Activated CD4-positive, alpha-beta T cell treated with anti-CD3 and anti-CD28 coated beads, Interleukin-2, amount 10 ng/mL, durations not matched to agents 7 days and 5 days (primary cell): ENCODE measurements around the gene MTF2. TPM values are rescaled to one million over a fixed set of nuclear protein-coding genes. Genes with fewer than 3 reads are reported as not detected.
"Not testable (repeated sequence)": the region's sequence is repeated elsewhere in the genome, so short reads cannot be mapped to it uniquely, and the experiment has no call there.

Source experiments
- CTCF ChIA-PET: fragments of 350-600 bp; sonication (Branson Sonifier 250); formaldehyde crosslinking; loops from one replicate; lab custom pipeline; 2021; ENCODE audit warnings: antibody characterized with exemption; lab: Charles Lee
- POLR2A ChIA-PET: fragments of 350-600 bp; sonication (Branson Sonifier 250); formaldehyde crosslinking; loops from one replicate; lab custom pipeline; 2021; ENCODE audit warnings: antibody characterized with exemption; lab: Charles Lee
- DNase-seq: peaks from one replicate; pipeline ENCODE4 v3.0.0-alpha.2; 2020
- H3K27ac Mint-ChIP-seq: one replicate; pipeline ENCODE4 v1.8.0; 2021; ENCODE audit warnings: mild to moderate bottlenecking, moderate library complexity, mixed read lengths
- H3K27me3 Mint-ChIP-seq: one replicate; pipeline ENCODE4 v1.8.0; 2021; ENCODE audit warnings: mixed read lengths
- H3K36me3 Mint-ChIP-seq: one replicate; pipeline ENCODE4 v1.8.0; 2021; ENCODE audit warnings: low read depth, mixed read lengths
- H3K4me1 Mint-ChIP-seq: one replicate; pipeline ENCODE4 v1.8.0; 2021; ENCODE audit warnings: mixed read lengths
- H3K4me3 Mint-ChIP-seq: one replicate; pipeline ENCODE4 v1.8.0; 2021; ENCODE audit warnings: mild to moderate bottlenecking, moderate library complexity, mixed read lengths
- H3K9me3 Mint-ChIP-seq: one replicate; pipeline ENCODE4 v1.8.0; 2021; ENCODE audit warnings: mixed read lengths
- total RNA-seq, 2 experiments: library from RNA; stranded (reverse); gene quantifications; one replicate each; pipeline ENCODE4 v1.2.3, GENCODE V29; 2021

Gene MTF2
- 10 to 100 TPM; 49.9 to 56.7 TPM for total RNA-seq

DNA sequence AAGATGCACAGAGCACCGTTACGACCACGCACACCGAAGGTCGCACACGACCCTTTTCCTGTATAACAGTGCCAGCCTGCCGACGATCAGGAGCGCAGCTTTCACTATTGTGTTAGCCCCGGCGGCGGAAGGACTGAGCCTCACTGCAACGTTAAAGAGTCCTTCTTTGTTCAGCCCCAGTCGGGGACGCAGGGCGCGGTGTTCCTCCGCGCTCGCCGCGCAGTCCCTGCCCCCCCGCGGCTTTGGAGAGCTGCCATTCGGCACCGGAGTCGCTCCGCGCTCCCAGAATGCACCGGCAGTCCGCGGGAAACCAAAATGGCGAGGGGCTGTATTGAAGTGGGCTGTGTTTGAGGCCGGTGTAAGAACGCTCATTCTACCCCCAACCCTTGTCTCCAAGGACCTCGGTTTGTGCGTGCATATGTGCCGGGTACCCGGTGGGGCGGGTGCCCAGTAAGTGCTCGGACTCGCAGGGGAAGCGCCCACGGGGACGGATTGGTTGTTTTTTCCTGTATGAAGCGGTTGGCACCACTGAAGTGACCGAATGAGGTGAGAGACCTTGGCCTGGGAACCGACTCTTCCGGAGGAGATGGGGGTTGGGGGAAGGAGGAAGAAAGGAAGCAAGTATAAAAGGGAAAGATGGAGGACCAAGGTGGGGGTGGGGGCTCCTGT lies at the start of gene MTF2:
MTF2 (plus strand) TSS at position 298 of the 669 bp plus-strand sequence; CDS start at position 542, 244 bp downstream.
- Mint-ChIP-seq H3K27ac (peak within 1 kb of the TSS; percentile 99), H3K9me3 (peaks cover 3% of the 10 kb centered on the region), H3K36me3 (peaks cover 19% of the 10 kb centered on the region), H3K4me3 (peak within 1 kb of the TSS; percentile 100), H3K27me3 (no peaks in the 10 kb centered on the region), H3K4me1 (peaks cover 40% of the 10 kb centered on the region)
- peak; percentile 95 for DNase-seq
- ChIA-PET CTCF (interaction anchor here (0.6 to 2.9 kb wide), 11 partner anchors 9 to 240 kb away, joined by 3 to 14 read pairs (median 4); no protein-coding TSS in a partner anchor), POLR2A (interaction anchor here (0.6 to 1.1 kb wide), 7 partner anchors 22 to 266 kb away, joined by 3 to 9 read pairs (median 3); no protein-coding TSS in a partner anchor)

DNA sequence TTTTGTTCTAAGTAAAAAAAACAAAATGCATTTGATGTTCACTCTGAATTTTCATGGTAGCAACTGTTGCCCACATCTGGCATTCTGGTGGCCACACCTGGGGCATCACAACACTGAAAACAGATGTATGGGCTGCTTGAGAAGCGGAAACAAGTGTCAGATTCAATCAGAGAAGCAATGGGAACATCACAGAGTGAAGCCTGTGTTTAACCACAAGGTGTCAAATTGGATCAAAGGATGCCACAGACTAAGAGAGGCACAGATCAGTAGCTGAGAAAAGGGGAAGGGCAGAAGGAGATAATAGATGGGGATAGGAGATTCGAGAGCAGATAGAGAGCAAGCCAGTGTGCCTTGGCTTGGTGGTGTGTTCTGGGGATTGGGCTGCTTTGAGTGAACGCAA lies 49.8 kb upstream of the MTF2 start:
- no peaks in the 10 kb centered on the region for H3K36me3 Mint-ChIP-seq
- ChIA-PET CTCF (no interaction called here), POLR2A (no interaction called here)
- peak overlapping the region; percentile 4 for H3K4me3 Mint-ChIP-seq
- H3K9me3 Mint-ChIP-seq: no peaks in the 10 kb centered on the region
- peaks cover 39% of the 10 kb centered on the region for H3K4me1 Mint-ChIP-seq
- peak; percentile 83 for DNase-seq
- peak overlapping the region; percentile 73 for H3K27ac Mint-ChIP-seq
- H3K27me3 Mint-ChIP-seq: peaks cover 8% of the 10 kb centered on the region

DNA sequence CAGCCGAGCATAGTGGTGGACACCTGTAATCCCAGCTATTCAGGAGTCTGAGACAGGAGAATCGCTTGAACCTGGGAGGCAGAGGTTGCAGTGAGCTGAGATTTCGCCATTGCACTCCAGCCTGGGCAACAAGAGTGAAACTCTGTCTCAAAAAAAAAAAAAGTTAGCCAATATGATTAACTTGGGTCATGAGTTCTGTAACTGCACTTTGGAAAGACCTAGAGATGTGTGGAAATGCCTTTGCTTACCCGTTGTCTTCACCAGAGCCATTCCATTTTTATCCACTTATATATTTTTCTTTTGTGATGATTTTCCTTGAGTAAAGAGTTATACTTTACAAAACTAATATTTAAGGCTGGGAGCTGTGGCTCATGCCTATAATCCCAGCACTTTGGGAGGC lies 48.9 kb upstream of the MTF2 start:
- H3K27me3 Mint-ChIP-seq, DNase-seq, POLR2A ChIA-PET, H3K36me3 Mint-ChIP-seq, H3K4me3 Mint-ChIP-seq, H3K27ac Mint-ChIP-seq, H3K9me3 Mint-ChIP-seq: not testable (repeated sequence)
- H3K4me1 Mint-ChIP-seq: peaks cover 39% of the 10 kb centered on the region
- CTCF ChIA-PET: interaction anchor here (0.7 to 2.7 kb wide), 2 partner anchors 10 to 180 kb away, joined by 4 to 5 read pairs; no protein-coding TSS in a partner anchor

DNA sequence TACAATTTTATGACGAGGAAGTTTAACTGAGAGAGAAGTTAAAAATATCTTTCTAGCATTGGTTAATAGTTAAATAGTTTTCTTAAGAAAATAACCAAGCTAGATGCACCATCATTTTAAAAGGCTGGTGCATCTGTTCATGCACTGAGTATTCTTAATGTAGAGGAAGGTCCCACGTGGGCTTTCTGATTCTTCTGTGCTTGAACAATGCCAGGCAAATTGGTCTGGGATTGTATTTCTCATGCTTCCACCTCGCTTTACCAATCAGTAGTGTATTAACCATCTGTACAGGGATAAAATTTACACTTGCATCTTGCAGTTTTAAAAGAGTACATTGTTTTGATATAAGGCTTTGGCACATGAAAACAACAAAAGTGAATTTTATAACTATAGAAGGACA lies 47.4 kb upstream of the MTF2 start:
- Mint-ChIP-seq H3K36me3 (no peaks in the 10 kb centered on the region), H3K4me1 (peaks cover 45% of the 10 kb centered on the region), H3K27ac (no peak overlapping the region), H3K4me3 (no peak overlapping the region), H3K9me3 (no peaks in the 10 kb centered on the region), H3K27me3 (peaks cover 2% of the 10 kb centered on the region)
- CTCF ChIA-PET: interaction anchor here (1.9 to 2.7 kb wide), 2 partner anchors 9 to 11 kb away, joined by 5 to 7 read pairs; no protein-coding TSS in a partner anchor
- no peak for DNase-seq
- POLR2A ChIA-PET: no interaction called here

DNA sequence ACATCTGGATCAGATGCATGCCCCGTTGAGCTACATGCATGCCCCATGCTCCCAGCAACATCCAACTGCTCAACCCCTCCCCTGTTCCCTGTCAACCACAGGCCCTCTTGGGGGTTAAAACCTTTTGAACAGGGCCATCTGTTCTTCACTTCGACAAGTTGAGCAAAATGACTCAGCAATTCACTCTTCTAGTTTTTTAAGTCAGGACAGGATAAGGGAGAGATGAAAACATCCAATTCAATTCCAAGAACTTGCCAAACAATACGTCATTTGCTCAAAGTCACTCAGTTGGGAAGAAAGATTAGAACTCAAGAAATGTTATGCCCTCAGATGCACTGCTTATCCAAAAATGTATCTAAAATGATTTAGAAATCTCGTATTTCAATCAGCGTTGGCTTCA lies 46.1 kb upstream of the MTF2 start:
- CTCF ChIA-PET: interaction anchor here (0.6 to 1.9 kb wide), 2 partner anchors 10 to 16 kb away, joined by 4 to 7 read pairs; no protein-coding TSS in a partner anchor
- POLR2A ChIA-PET: no interaction called here
- no peaks in the 10 kb centered on the region for H3K9me3 Mint-ChIP-seq
- DNase-seq: no peak
- H3K27me3 Mint-ChIP-seq: peaks cover under 1% of the 10 kb centered on the region
- H3K27ac Mint-ChIP-seq: peak overlapping the region; percentile 51
- H3K4me1 Mint-ChIP-seq: peaks cover 51% of the 10 kb centered on the region
- no peaks in the 10 kb centered on the region for H3K36me3 Mint-ChIP-seq
- H3K4me3 Mint-ChIP-seq: no peak overlapping the region

DNA sequence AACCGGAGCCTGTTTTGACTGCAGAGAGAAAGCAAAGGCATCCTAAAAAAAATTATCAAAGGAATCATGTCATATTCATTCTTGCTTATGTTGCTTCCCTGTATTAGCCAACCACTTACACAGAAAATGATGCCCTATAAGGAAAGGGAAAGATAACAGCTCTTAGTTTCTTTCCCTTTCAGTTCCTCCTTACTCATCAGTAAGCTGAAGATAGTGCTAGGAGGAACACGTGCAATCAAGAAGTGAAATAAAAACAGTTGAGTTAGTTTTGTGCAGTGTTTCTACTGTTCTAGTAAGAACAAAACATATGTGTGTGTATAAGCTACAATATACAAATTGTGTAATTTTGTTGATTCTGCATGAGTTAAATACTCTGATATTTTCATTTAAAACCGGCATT lies 45.3 kb upstream of the MTF2 start:
- no peak for DNase-seq
- H3K4me3 Mint-ChIP-seq: no peak overlapping the region

DNA sequence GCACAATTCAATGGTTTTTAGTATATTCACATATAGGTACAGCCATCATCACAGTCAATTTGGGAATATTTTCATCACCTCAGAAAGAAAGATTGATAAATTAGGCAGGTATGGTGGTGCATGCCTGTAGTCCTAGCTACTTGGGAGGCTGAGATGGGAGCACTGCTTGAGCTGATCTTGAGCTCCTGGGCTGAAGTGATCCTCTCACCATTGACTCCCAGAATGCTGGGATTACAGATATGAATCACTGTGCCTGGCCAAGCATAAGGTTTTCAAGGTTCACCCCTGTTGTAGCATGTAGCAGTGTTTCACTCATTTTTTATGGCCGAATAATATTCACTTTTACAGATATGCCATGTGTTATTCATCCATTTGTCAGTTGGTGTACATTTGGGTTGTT lies 44.7 kb upstream of the MTF2 start:
- Mint-ChIP-seq H3K36me3 (no peaks in the 10 kb centered on the region), H3K27ac (no peak overlapping the region), H3K9me3 (no peaks in the 10 kb centered on the region), H3K4me3 (no peak overlapping the region), H3K4me1 (peaks cover 50% of the 10 kb centered on the region), H3K27me3 (no peaks in the 10 kb centered on the region)
- POLR2A ChIA-PET: no interaction called here
- CTCF ChIA-PET: interaction anchor here (0.8 to 1.0 kb wide), 4 partner anchors 8 to 73 kb away, joined by 3 read pairs; partner anchors contain the start of gene DIPK1A
- DNase-seq: no peak

More for the DNA sequence above, 45.3 kb upstream of the MTF2 start:
- Mint-ChIP-seq H3K27me3 (no peaks in the 10 kb centered on the region), H3K36me3 (no peaks in the 10 kb centered on the region), H3K4me1 (peaks cover 52% of the 10 kb centered on the region), H3K27ac (no peak overlapping the region), H3K9me3 (no peaks in the 10 kb centered on the region)
- ChIA-PET CTCF (interaction anchor here (0.8 to 1.0 kb wide), 4 partner anchors 9 to 73 kb away, joined by 3 read pairs; partner anchors contain the start of gene DIPK1A), POLR2A (interaction anchor here (0.7 kb wide), 1 partner anchor 45 kb away, joined by 3 read pairs; the partner anchor contains the start of gene MTF2)

DNA sequence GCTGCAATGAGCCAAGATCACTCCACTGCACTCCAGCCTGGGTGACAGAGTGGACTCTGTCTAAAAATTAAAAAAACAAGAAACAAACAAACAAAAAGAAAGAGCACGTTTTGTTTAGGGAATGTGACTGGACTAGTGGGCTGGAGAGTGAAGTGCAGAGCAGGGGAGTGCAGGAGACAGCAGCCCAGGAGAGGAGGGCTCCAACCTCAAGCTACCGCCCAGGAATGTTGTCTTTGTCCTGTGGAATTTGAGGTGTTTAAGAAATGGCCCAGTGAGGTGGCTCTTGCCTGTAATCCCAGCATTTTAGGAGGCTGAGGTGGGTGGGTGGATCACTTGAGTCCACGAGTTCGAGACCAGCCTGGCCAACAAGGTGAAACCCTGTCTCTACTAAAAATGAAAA lies 42.4 kb upstream of the MTF2 start:
- ChIA-PET CTCF (interaction anchor here (2.1 kb wide), 1 partner anchor 26 kb away, joined by 7 read pairs; no protein-coding TSS in a partner anchor), POLR2A (no interaction called here)
- Mint-ChIP-seq H3K4me3 (no peak overlapping the region), H3K27me3 (no peaks in the 10 kb centered on the region), H3K9me3 (no peaks in the 10 kb centered on the region), H3K27ac (no peak overlapping the region), H3K4me1 (peaks cover 45% of the 10 kb centered on the region), H3K36me3 (no peaks in the 10 kb centered on the region)
- no peak for DNase-seq

DNA sequence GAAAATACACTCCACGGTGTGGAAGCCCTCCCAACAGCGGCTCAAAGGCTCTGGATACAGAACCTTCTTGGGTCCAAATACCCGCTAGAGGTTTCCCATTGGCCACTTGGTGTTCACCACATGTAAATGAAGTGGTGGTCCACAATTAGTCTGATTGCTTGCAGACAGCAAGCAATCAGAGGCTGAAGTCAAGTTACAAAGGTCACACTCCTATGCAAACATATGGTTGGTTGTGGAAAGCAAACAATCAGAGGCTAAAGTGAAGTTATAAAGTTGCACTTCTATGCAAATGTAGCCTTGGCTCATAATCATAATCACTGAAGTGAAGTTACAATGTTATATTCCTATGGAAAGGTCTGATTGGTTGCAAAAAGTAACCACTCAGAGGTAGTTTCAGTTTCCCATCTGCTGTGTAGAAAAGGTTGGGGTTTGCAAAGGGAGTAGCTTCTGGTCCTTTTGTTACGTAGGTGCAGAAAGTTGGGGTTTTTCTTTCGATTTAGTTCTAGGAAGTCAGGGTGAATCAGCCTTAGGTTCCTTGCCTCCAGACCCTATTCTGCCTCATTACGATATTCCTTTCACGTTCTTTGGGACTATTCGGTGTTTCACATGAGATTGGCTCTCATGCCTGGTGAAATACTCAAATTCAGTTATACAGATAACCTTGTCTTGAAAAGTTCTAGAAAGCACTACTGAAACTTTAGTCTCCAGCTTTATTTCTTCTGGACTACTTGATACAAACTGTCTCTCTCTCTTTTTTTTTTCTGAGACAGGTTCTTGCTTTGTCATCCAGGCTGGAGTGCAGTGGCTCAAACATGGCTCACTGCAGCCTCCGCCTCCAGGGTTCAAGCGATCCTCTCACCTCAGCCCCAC lies 36.7 kb upstream of the MTF2 start:
- H3K27ac Mint-ChIP-seq: peak overlapping the region; percentile 96
- DNase-seq: peak; percentile 71
- H3K27me3 Mint-ChIP-seq: no peaks in the 10 kb centered on the region
- peak overlapping the region; percentile 68 for H3K4me3 Mint-ChIP-seq
- ChIA-PET POLR2A (interaction anchor here (0.8 to 1.3 kb wide), 2 partner anchors 29 to 37 kb away, joined by 4 to 11 read pairs; partner anchors contain the start of gene MTF2), CTCF (interaction anchor here (0.7 to 3.0 kb wide), 6 partner anchors 8 to 137 kb away, joined by 3 to 11 read pairs (median 4); partner anchors contain the start of genes MTF2 and TMED5)
- no peaks in the 10 kb centered on the region for H3K36me3 Mint-ChIP-seq
- no peaks in the 10 kb centered on the region for H3K9me3 Mint-ChIP-seq
- H3K4me1 Mint-ChIP-seq: peaks cover 42% of the 10 kb centered on the region

DNA sequence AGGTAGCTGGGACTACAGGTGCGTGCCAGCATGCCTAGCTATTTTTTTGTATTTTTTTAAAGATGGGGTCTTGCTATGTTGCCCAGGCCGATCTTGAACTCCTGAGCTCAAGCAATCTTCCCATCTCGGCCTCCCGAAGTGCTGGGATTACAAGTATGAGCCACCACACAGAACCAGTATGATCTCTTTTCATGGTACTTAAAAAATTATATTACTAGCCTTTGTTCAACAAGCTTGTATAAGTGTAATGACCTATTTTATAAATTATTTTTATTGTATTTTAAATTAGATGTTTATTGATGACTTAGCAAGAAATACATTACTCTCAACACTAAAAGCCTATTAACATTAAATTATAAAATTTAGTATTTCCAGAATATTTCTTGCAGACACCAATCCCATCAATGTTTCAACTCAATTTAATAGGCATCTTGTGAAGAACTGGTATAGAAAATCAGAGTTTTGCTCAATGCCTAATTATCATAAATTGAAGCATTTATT lies 36.0 kb upstream of the MTF2 start:
- no peak for DNase-seq
- Mint-ChIP-seq H3K9me3 (no peaks in the 10 kb centered on the region), H3K27me3 (no peaks in the 10 kb centered on the region), H3K4me1 (peaks cover 35% of the 10 kb centered on the region), H3K4me3 (peak overlapping the region; percentile 68), H3K36me3 (no peaks in the 10 kb centered on the region), H3K27ac (peak overlapping the region; percentile 96)
- ChIA-PET POLR2A (interaction anchor here (1.3 kb wide), 1 partner anchor 36 kb away, joined by 4 read pairs; the partner anchor contains the start of gene MTF2), CTCF (interaction anchor here (0.6 to 3.0 kb wide), 7 partner anchors 9 to 388 kb away, joined by 3 to 11 read pairs (median 4); partner anchors contain the start of genes MTF2 and TMED5)

DNA sequence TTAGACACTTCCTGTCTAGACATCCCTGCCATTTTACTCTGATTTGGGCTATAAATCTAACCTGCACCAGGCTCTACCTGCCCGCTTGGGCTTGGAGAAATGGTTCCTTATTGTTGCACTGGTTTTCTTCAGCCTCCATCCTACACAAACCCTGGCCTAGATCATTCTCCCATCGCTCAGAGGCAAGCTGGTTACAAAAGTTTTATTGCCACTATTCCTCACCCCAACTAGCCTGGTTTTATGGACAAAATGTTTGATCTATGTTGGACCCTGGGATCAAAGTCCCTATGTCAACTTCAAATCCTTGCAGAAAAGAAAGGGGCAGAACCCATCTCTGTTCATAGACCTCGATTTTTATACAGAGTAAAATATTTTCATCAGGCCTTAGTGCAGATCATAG lies 31.5 kb upstream of the MTF2 start:
- ChIA-PET POLR2A (no interaction called here), CTCF (interaction anchor here (0.6 kb wide), 1 partner anchor 43 kb away, joined by 4 read pairs; no protein-coding TSS in a partner anchor)
- Mint-ChIP-seq H3K27ac (no peak overlapping the region), H3K4me3 (no peak overlapping the region), H3K27me3 (no peaks in the 10 kb centered on the region), H3K36me3 (no peaks in the 10 kb centered on the region), H3K4me1 (peaks cover 9% of the 10 kb centered on the region), H3K9me3 (no peaks in the 10 kb centered on the region)
- no peak for DNase-seq

DNA sequence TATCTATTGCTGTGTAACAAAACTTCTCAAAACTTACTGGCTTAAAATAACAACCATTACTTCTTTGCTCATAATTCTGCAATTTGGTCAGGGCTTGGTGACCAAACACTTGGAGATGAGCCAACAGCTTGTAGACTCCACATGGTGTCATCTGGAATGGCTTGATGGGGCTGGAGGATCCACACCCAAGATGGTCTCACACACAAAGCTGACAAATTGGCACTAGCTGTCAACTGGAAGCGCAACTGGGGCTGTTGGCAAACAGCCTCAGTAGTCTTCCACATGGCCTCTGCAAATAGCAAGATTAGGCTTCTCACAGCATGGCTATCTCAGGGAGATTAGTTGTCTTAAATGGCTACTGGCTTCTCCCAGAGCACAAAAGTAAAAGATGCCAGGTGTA lies 27.1 kb upstream of the MTF2 start:
- no peak overlapping the region for H3K4me3 Mint-ChIP-seq
- ChIA-PET POLR2A (no interaction called here), CTCF (interaction anchor here (0.5 to 1.5 kb wide), 2 partner anchors 58 to 61 kb away, joined by 4 to 5 read pairs; no protein-coding TSS in a partner anchor)
- no peak for DNase-seq
- H3K9me3 Mint-ChIP-seq: no peaks in the 10 kb centered on the region
- no peaks in the 10 kb centered on the region for H3K36me3 Mint-ChIP-seq
- H3K4me1 Mint-ChIP-seq: peaks cover 3% of the 10 kb centered on the region
- H3K27ac Mint-ChIP-seq: no peak overlapping the region
- peaks cover 11% of the 10 kb centered on the region for H3K27me3 Mint-ChIP-seq
